Body of pancreas (tissue), 4 donors: ENCODE measurements around the gene COBL. TPM values are rescaled to one million over a fixed set of nuclear protein-coding genes. Genes with fewer than 3 reads are reported as not detected.

Experiments used
- ATAC-seq: fragments of 150-250 bp; one replicate; pipeline ENCODE4 v1.9.1; 2016
- DNase-seq, 4 donors: peaks; one replicate each; pipeline ENCODE4 v3.0.0-alpha.2; 2019
- H3K27ac ChIP-seq, 4 donors: fragments of 200-600 bp; sonication (generic); 1 replicate in 3 of 4; 2 replicates in 1 of 4; pipeline versions ENCODE4 v1.5.1 to v1.6.1; 2016 to 2019; ENCODE audit warnings: mild to moderate bottlenecking in 1 of 4, mixed read lengths in 1 of 4, moderate library complexity in 1 of 4
- H3K27me3 ChIP-seq, 2 donors: fragments of 200-600 bp; sonication (generic); one replicate each; pipeline ENCODE4 v1.6.0; 2016; ENCODE audit warnings: mild to moderate bottlenecking in 1 of 2
- H3K36me3 ChIP-seq, 2 donors: fragments of 200-600 bp; sonication (generic); replicated peaks in 1 of 2; 2 replicates each; pipeline ENCODE4 v1.5.1; 2016; ENCODE audit warnings: low read depth in 2 of 2; ENCODE audit not compliant: insufficient read depth in 1 of 2
- H3K4me1 ChIP-seq: fragments of 200-600 bp; sonication (generic); one replicate; pipeline ENCODE4 v1.6.0; 2016
- H3K4me3 ChIP-seq, 2 donors: fragments of 200-600 bp; sonication (generic); 1 replicate in 1 of 2; 2 replicates in 1 of 2; pipeline ENCODE4 v1.5.1; 2016 to 2019
- H3K9me3 ChIP-seq, 3 donors: fragments of 200-600 bp; sonication (generic); 1 replicate in 2 of 3; 2 replicates in 1 of 3; pipeline ENCODE4 v1.5.1; 2016
- POLR2A ChIP-seq, 3 donors: fragments of 450-650 bp; IDR thresholded peaks; one replicate each; pipeline ENCODE4 v1.6.1; 2016; ENCODE audit warnings: antibody characterized with exemption in 3 of 3, mild to moderate bottlenecking in 2 of 3
- WGBS, 2 donors: methylation state at CpG; one replicate each; pipeline ENCODE4 v1.1.5; 2017; 5-methylcytosine and 5-hydroxymethylcytosine counted together
- intact Hi-C: fragments of 100-400 bp; cut with DNase I; formaldehyde crosslinking; loops from one replicate; pipeline ENCODE4 v1.15.1; 2023
- total RNA-seq, 2 donors: library from RNA; depleted of rRNA; stranded (reverse); fragments of >200 nt; gene quantifications; one replicate each; pipeline ENCODE4 v1.1.0, GENCODE V29; 2016
- TF ChIP-seq, protein P1 (sequence below), 7 experiments: fragments of 450-650 bp in 4 of 7; fragments of 200-600 bp in 3 of 7; sonication (generic) in 3 of 7; IDR thresholded peaks; one replicate each; pipeline ENCODE4 v1.5.1; 2016 to 2019; ENCODE audit warnings: antibody characterized with exemption in 7 of 7

Gene COBL
- total RNA-seq, 2 donors from 2014 or later = 22.3 to 25.4 TPM

DNA sequence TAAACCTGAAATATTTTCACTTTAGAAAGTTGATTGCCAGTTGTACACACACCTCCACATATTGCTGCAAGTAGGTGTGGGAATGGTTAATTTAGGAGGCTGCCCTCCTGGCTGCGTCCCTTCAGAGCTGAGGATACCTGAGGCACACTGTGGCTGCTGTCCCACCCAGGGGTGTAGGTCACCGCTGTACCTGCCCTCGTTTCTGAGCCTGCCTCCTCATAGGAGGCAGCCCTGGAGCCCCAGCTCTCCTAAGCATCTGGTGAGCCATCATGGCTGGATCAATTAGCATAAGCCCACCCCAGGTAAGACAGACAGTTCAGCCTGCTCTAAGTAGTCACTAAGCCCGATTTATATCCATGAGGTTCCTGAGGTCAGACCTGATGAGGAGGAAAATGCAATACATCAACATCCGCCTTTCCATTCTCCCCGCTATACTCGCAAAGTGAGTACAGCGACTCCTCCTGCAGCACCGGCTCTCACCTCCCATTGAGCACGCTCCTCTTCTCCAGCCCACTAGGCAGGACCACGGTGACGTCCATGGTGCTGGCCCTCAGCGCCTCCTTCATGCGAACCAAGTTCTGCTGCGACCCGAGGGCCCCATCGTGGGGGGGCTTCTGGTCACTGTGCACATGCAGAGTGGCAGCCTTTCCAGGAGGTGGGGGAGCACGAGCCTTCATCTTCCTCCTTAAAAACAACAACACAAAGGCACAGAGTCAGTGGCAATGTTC lies 97.2 kb downstream of the COBL start:
- intact Hi-C loops = no loop called here

DNA sequence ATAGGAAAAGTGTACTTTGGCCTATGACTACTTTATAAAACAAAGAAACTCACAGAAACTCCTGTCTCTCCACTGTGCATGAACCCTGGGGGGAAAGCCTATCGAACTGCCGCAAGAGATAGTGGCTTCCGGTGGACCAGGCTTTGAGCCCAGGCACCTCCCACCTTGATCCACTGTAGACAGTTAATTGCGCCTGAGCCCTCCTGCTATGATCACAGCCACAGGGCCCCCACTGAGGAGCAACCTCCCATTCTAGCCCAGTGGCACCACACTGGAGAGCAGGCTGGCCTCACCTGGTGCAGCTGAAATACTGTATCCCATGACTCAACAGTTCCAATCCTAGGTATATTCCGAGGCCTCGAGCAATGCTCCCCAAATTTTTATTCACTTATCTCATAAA lies 98.8 kb downstream of the COBL start:
- TF ChIP-seq, protein P1, sequence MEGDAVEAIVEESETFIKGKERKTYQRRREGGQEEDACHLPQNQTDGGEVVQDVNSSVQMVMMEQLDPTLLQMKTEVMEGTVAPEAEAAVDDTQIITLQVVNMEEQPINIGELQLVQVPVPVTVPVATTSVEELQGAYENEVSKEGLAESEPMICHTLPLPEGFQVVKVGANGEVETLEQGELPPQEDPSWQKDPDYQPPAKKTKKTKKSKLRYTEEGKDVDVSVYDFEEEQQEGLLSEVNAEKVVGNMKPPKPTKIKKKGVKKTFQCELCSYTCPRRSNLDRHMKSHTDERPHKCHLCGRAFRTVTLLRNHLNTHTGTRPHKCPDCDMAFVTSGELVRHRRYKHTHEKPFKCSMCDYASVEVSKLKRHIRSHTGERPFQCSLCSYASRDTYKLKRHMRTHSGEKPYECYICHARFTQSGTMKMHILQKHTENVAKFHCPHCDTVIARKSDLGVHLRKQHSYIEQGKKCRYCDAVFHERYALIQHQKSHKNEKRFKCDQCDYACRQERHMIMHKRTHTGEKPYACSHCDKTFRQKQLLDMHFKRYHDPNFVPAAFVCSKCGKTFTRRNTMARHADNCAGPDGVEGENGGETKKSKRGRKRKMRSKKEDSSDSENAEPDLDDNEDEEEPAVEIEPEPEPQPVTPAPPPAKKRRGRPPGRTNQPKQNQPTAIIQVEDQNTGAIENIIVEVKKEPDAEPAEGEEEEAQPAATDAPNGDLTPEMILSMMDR (IDR thresholded peaks at IDR 0.05) = no peak
- TF ChIP-seq POLR2A (IDR thresholded peaks at IDR 0.05) = no peak
- Histone ChIP-seq H3K4me3 (no peak overlapping the region), H3K9me3 (no peaks in the 10 kb centered on the region), H3K36me3 (no peaks in the 10 kb centered on the region), H3K27me3 (no peaks in the 10 kb centered on the region), H3K27ac (no peak overlapping the region), H3K4me1 (no peaks in the 10 kb centered on the region)
- DNase-seq (no peak), ATAC-seq (no peak)
- intact Hi-C loops = no loop called here
- WGBS, 2 donors = 92 to 96% methylated on average over 5 to 6 of the region's 6 CpGs

More for the DNA sequence above, 97.2 kb downstream of the COBL start:
- no peaks in the 10 kb centered on the region for H3K27me3 ChIP-seq
- no peaks in the 10 kb centered on the region for H3K36me3 ChIP-seq
- no peak for ATAC-seq
- no peaks in the 10 kb centered on the region for H3K4me1 ChIP-seq
- DNase-seq = no peak
- no peak overlapping the region for H3K27ac ChIP-seq
- no peak for TF ChIP-seq POLR2A (IDR thresholded peaks at IDR 0.05)
- TF ChIP-seq, protein P1 (IDR thresholded peaks at IDR 0.05) = no peak
- 85 to 87% methylated on average over 18 of the region's 18 CpGs for WGBS, 2 donors
- H3K9me3 ChIP-seq = no peaks in the 10 kb centered on the region
- no peak overlapping the region for H3K4me3 ChIP-seq

DNA sequence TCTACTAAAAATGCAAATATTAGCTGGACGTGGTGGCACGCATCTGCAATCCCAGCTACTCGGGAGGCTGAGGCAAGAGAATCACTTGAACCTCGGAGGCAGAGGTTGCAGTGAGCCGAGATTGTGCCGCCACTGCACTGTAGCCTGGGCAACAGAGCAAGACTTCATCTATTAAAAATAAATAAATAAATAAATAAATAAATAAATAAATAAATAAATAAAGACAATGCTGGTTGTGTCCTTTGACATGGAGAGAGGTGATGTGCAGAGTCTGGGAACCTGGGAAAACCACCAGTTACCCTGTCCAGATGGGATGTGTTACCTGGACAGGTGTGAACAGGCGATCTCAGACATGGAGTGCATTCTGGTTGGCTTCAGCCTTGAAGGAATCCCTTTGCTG lies 102.5 kb downstream of the COBL start:
- no peak overlapping the region for H3K4me3 ChIP-seq
- no peak for DNase-seq
- H3K4me1 ChIP-seq = no peaks in the 10 kb centered on the region
- WGBS, 2 donors = 96 to 97% methylated on average over 7 of the region's 7 CpGs
- no peak for ATAC-seq
- H3K36me3 ChIP-seq = no peaks in the 10 kb centered on the region
- intact Hi-C loops = no loop called here
- no peak for TF ChIP-seq POLR2A (IDR thresholded peaks at IDR 0.05)
- TF ChIP-seq, protein P1 (IDR thresholded peaks at IDR 0.05) = no peak
- H3K9me3 ChIP-seq = no peaks in the 10 kb centered on the region
- H3K27me3 ChIP-seq = no peaks in the 10 kb centered on the region
- no peak overlapping the region for H3K27ac ChIP-seq

DNA sequence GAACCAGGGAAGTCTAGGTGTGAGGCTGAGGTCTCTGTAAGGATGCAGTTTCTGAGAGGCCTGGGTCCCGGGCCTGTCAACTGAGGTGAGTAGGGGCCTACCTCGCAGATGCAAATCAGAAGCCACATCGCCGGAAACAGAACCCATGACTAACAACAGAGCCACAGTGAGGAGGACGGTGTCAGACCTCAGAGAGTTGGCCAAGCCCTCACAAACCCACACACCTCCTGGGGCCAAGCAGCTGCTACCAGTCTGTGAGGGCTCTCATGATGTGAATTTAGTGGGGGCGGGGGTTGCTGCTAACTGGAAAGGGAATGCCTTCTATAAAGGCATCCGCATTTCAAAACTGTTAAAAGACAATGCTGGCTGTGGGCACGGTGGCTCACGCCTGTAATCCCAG lies 103.0 kb downstream of the COBL start:
- Histone ChIP-seq H3K4me1 (no peaks in the 10 kb centered on the region), H3K27ac (no peak overlapping the region), H3K9me3 (no peaks in the 10 kb centered on the region), H3K4me3 (no peak overlapping the region), H3K27me3 (no peaks in the 10 kb centered on the region), H3K36me3 (no peaks in the 10 kb centered on the region)
- DNase-seq (no peak), ATAC-seq (no peak)
- TF ChIP-seq POLR2A (IDR thresholded peaks at IDR 0.05) = no peak
- TF ChIP-seq, protein P1 (IDR thresholded peaks at IDR 0.05) = no peak
- WGBS, 2 donors = 88 to 98% methylated on average over 6 to 9 of the region's 9 CpGs
- intact Hi-C loops = no loop called here

DNA sequence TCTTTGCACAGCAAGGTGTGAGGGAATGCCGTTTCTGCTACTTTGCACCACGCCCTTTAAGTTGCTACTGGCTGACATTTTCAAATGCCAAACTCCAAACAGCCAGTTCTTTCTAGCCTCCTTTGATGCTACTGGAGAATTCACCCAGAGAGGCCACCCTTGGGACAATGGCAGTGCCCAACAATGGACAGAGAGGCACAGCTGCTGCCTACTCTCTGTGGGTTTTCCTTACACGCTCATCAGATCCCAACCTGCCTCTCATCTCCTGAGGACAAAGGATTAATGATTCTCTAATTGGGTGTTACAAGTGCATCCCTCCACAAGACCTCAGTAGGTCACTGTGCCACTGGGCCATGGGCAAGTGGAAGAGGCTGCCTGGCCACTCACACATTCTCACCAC lies 105.8 kb downstream of the COBL start:
- intact Hi-C loops = no loop called here
- no peak for TF ChIP-seq POLR2A (IDR thresholded peaks at IDR 0.05)
- TF ChIP-seq, protein P1 (IDR thresholded peaks at IDR 0.05) = no peak
- WGBS, 2 donors = 88 to 91% methylated on average over 3 of the region's 3 CpGs

More for the DNA sequence above, 105.8 kb downstream of the COBL start:
- DNase-seq (no peak), ATAC-seq (no peak)
- no peaks in the 10 kb centered on the region for H3K9me3 ChIP-seq
- no peak overlapping the region for H3K27ac ChIP-seq
- no peaks in the 10 kb centered on the region for H3K36me3 ChIP-seq
- H3K4me3 ChIP-seq = no peak overlapping the region
- no peaks in the 10 kb centered on the region for H3K27me3 ChIP-seq
- H3K4me1 ChIP-seq = no peaks in the 10 kb centered on the region
